ENCODE results near the gene CEP164.

Gene CEP164

GRCh38 chr11:117458275-117459122 lies 130.8 kb downstream of the CEP164 start:
- no peak overlapping the region for H3K4me3 ChIP-seq (ENCODE audit: control insufficient read depth, low read depth, low read length)
- no peak for DNase-seq (ENCODE audit: low read depth)
- TF ChIP-seq CTCF (IDR thresholded peaks at IDR 0.05; ENCODE audit: control insufficient read depth, insufficient read depth, low read depth, low read length, missing control alignments): no peak

GRCh38 chr11:117459123-117459978 lies 131.7 kb downstream of the CEP164 start:
- no peak for TF ChIP-seq CTCF (IDR thresholded peaks at IDR 0.05; ENCODE audit: control insufficient read depth, insufficient read depth, low read depth, low read length, missing control alignments)
- no peak overlapping the region for H3K4me3 ChIP-seq (ENCODE audit: control insufficient read depth, low read depth, low read length)
- no peak for DNase-seq (ENCODE audit: low read depth)

- H3K4me3 ChIP-seq (ENCODE audit: control insufficient read depth, low read depth, low read length): no peak overlapping the region
- no peak for DNase-seq (ENCODE audit: low read depth)
- no peak for TF ChIP-seq CTCF (IDR thresholded peaks at IDR 0.05; ENCODE audit: control insufficient read depth, insufficient read depth, low read depth, low read length, missing control alignments)
Observed at GRCh38 chr11:117459979-117460300, 132.3 kb downstream of the CEP164 start.

GRCh38 chr11:117461396-117462182 lies 133.9 kb downstream of the CEP164 start:
- no peak for DNase-seq (ENCODE audit: low read depth)
- no peak overlapping the region for H3K4me3 ChIP-seq (ENCODE audit: control insufficient read depth, low read depth, low read length)
- no peak for TF ChIP-seq CTCF (IDR thresholded peaks at IDR 0.05; ENCODE audit: control insufficient read depth, insufficient read depth, low read depth, low read length, missing control alignments)

GRCh38 chr11:117462183-117462863 lies 134.7 kb downstream of the CEP164 start:
- DNase-seq (ENCODE audit: low read depth): no peak
- no peak for TF ChIP-seq CTCF (IDR thresholded peaks at IDR 0.05; ENCODE audit: control insufficient read depth, insufficient read depth, low read depth, low read length, missing control alignments)
- H3K4me3 ChIP-seq (ENCODE audit: control insufficient read depth, low read depth, low read length): no peak overlapping the region

GRCh38 chr11:117462864-117463247 lies 135.2 kb downstream of the CEP164 start:
- no peak for TF ChIP-seq CTCF (IDR thresholded peaks at IDR 0.05; ENCODE audit: control insufficient read depth, insufficient read depth, low read depth, low read length, missing control alignments)
- DNase-seq (ENCODE audit: low read depth): no peak
- no peak overlapping the region for H3K4me3 ChIP-seq (ENCODE audit: control insufficient read depth, low read depth, low read length)

Data from AG09309 (cell line).